Stromal cell of bone marrow (primary cell): ENCODE results near the gene SUGP1.

Source experiments
- DNase-seq: peaks from one replicate; pipeline ENCODE4 v3.0.0-alpha.2; 2012; ENCODE audit warnings: low read depth

SUGP1 gene

DNA sequence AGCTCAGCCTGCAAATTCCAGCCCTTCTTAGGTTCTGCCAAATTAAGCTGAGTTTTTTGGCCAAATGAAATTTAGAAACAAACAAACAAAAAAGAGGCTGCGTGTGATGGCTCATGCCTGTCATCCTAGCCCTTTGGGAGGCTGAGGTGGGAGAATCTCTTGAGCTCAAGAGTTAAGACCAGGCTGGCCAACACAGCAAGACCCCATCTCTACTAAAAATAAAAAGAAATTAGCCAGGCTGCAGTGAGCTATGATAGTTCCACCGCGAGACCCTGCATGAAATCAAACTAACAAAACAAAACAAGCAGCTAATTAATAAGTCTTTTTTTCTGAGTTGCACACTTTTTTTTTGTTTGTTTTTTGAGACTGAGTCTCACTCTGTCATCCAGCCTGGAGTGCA, 90.6 kb downstream of the SUGP1 start:
- no peak for DNase-seq

DNA sequence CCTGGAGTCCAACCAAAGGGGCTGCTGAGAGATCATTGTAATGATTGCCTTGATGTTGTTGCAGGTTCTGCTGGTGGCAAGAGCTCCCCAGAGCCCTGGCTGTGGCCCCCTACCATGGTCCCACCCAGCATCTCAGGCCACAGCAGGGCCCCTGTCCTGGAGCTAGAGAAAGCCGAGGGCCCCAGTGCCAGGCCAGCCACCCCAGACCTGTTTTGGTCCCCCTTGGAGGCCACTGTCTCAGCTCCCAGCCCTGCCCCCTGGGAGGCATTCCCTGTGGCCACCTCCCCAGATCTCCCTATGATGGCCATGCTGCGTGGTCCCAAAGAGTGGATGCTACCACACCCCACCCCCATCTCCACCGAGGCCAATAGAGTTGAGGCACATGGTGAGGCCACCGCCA, 93.1 kb downstream of the SUGP1 start:
- no peak for DNase-seq

DNA sequence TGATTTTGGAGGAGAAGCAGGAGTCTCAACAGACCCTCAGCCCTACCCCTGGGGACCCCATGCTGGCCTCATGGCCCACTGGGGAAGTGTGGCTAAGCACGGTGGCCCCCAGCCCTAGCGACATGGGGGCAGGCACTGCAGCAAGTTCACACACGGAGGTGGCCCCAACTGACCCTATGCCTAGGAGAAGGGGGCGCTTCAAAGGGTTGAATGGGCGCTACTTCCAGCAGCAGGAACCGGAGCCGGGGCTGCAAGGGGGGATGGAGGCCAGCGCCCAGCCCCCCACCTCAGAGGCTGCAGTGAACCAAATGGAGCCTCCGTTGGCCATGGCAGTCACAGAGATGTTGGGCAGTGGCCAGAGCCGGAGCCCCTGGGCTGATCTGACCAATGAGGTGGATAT, 93.6 kb downstream of the SUGP1 start:
- DNase-seq, result no peak

DNA sequence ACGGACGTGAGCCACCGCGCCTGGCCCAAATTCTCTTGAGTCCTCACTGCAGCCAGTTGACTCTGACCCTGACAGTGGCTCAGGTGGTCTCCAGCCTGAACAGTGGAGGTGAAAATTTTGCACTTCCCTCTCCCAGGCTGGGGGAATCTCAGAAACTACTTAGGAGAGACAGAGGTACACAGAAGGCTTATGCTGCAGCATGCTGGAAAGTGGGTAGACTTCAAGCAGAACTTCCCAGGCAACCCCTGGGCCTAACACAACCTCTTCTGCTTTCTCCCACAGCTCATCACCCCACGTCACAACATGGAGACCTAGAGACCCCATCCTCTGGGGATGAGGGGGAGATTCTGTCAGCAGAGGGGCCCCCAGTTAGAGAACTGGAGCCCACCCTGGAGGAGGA, 94.1 kb downstream of the SUGP1 start:
- no peak for DNase-seq
